Globus pallidus (tissue), 1 donor: ENCODE data around the gene EPS8.
A peak's percentile ranks its signal among the peaks of the same experiment; 100 is the strongest.
"Not testable (repeated sequence)": the region's sequence is repeated elsewhere in the genome, so short reads cannot be mapped to it uniquely, and the experiment has no call there.

Experiments used
- DNase-seq: peaks from one replicate; pipeline ENCODE4 v3.0.0-alpha.2; 2015; ENCODE audit warnings: low spot score

EPS8 gene

DNA sequence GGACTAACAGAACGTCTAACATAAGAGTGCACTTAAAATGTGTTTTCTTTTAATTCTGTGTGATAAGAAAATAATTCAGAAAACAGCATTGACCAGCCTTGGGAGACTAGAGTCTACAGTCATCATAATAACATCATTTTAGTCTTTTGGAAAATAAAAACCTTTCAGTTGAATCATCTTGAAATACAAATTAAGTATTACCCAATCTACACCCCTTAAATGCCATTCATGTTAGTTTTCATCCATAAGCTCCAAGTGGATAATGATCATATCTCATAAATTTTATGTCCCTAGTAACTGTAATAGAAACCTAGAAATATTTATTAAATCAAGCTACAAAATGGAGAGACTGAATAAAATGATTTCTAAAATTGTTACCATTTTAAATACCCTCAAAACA lies 32.4 kb downstream of the EPS8 start:
- DNase-seq, result no peak

DNA sequence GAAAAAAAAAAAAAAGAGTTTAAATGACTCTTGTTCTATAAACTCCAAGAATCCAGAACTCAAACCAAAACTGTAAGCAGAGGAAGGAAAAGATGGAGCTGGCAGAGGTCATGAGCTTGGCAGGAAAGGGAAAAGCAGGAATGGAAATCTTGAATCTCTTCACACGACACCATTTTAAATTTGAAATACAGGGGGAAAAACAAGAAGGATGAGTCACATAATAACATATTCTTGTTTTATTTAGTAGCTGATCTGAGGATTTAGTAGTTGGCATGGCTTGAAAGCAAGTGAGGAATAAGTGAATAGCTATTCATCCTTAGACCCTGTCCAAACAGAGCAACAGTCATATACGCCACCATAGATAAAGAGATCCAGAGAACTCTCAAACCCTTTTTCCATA lies 35.0 kb downstream of the EPS8 start:
- DNase-seq, result no peak

DNA sequence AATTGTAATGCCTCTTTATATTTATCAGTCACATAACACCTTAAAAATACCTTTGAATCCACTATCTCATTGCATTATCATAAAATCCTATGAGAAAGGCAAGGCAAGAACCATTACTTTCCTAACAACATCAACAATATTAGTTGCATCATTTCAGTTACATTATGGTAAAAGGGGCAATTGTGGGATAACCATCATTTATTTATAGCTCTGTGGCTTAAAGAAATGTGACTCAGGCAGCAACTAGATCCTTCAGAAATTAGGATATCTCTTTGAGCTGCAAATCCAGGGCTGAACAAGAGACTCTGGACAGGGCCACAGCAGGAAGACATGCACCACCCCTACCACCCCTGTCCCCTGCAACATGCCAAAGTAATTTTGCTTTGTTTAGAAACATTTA lies 36.4 kb downstream of the EPS8 start:
- DNase-seq, result no peak

DNA sequence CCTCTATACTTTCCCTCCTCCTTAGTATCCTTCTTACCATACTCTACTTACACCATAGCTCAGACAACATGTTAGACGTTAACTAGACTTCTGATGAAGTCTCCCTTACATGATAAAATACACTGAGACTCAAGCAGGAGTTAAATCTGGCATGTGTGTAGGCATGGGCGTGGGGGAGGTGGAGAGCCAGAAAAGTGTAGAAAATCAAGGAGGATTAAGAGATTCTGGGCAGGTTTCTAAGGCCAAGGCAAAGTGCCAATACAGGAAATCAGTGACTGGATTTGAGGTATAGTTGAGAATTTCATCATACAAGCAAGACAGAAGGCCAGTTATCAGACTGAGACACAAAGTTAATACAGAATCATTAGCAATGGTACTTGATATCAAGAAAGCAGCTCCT lies 37.4 kb downstream of the EPS8 start:
- DNase-seq, result no peak

DNA sequence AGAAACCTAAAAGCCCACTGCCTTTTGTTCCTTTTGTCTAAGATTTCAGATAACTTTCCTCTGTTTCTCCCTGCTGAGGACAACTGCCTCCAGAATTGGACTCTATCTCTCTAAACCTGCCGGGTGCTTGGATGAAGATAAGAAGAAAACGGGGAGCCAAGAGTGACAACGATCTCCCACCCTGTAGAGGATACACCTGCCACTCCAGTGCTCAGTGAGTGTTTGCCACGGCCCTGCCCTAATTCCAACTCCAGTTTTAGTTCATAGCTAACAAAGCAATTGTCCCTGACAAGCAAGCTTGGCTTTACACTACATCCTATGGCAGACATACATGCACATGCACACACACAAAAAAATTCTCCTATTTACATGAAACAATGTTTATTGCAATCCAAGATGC lies 39.3 kb downstream of the EPS8 start:
- DNase-seq, result no peak

DNA sequence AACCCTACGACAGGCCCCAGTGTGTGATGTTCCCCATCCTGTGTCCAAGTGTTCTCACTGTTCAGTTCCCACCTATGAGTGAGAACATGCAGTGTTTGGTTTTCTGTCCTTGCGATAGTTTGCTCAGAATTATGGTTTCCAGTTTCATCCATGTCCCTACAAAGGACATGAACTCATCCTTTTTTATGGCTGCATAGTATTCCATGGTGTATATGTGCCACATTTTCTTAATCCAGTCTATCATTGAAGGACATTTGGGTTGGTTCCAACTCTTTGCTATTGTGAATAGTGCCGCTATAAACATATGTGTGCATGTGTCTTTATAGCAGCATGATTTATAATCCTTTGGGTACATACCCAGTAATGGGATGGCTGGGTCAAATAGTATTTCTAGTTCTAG lies 47.3 kb downstream of the EPS8 start:
- not testable (repeated sequence) for DNase-seq

DNA sequence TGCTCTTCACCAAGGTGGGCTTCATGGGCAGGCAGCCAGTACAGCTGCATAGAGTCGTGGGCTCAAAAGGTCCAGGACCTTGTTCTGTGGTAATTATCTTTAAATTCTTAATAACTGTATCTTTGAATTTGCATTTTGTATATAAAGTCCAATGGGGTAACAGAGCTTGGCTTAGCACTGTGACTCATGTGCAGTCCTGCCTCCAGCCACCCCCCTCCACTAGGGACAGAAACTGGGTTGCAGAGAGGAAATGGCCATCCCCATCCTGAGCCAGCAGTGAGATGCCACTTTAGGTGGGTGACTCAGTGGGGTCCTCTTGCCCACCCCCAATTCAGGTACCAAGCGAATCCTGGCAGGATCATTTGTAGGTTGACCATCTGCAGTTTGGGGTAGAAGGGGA lies 48.1 kb downstream of the EPS8 start:
- no peak for DNase-seq

DNA sequence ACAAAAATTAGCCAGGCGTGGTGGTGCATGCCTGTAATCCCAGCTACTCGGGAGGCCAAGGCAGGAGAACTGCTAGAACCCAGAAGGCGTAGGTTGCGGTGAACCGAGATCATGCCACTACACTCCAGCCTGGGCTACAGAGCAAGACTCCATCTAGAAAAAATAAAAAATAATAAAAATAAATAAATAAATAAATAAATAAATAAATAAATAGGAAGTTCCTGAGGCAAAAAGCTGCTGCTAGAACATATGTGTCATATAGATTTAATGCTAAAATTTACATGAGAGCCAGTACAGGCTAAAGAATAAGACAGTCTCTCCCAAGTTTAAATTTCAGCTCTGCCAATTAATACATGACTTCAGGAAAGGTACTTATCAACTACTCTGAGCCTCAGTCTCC lies 48.8 kb downstream of the EPS8 start:
- not testable (repeated sequence) for DNase-seq

DNA sequence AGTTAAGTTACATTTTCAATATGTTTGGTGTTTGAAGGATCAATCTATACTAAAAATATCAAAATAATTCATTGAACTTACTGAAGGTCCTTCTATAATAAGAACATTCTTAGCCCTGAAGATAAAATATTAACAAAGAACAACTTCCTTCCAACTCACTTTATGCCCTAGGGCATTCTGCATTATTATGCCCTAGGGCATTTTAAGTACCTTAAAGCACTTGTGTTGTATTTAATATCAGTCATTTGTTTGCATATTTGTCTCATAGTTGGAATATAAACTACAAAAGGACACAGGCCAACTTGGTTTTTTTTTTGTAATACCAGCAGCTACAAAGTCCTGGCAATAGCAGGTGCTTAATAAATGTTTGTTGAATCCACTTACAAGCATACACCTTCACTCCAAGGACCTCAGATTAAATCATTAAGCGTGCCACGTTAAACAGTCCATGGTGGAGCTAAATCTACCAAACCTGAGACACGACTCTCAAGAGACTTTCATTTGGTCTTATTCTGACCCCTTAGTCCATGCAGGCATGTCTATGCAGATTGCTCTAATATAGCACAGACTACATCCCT lies 50.7 kb downstream of the EPS8 start:
- DNase-seq, result no peak

DNA sequence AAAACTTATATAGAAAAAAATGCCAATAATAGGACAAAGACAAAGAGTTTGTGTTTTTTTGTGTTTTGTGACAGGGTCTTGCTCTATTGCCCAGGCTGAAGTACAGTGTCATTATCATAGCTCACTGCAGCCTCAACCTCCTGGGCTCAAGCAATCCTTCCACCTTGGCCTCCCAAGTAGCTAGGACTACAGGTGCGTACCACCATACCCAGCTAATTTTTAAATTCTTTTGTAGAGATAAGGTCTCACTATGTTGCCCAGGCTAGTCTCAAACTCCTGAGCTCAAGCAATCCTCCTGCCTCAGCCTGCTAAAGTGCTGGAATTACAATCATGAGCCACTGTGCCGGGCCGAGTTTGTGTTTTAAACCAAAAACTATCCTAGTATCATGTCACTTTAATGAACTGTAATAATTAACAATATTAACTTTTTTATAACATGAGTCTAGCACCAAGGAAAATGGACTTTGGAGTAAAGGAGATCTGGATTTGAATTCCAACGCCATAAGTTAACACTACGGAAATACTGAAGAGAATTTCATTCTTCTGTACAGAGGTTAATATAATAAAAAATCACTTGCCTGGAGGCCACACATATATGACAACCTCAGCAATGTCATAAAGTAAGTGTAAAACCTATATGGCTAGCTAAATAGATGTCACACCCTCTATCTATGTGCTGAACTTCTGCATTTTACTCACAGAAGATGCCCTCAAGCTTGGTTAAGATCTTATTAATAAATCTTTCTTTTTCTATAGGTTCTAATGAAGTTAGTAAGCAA lies 53.2 kb downstream of the EPS8 start:
- DNase-seq, result no peak

DNA sequence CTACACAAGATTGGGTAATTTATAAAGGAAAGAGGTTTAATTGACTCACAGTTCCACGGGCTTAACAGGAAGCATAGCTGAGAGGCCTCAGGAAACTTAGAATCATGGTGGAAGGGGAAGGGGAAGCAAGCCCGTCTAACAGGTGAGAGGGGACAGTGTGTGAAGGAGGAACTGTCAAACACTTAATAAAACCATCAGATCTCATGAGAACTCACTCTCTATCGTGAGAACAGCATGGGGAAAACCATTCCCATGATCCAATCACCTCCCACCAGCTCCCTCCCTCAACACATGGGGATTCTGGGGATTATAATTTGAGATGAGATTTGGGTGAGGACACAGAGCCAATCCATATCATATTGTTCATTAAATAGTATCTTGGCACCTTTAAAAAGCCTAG lies 56.1 kb downstream of the EPS8 start:
- DNase-seq, result no peak

DNA sequence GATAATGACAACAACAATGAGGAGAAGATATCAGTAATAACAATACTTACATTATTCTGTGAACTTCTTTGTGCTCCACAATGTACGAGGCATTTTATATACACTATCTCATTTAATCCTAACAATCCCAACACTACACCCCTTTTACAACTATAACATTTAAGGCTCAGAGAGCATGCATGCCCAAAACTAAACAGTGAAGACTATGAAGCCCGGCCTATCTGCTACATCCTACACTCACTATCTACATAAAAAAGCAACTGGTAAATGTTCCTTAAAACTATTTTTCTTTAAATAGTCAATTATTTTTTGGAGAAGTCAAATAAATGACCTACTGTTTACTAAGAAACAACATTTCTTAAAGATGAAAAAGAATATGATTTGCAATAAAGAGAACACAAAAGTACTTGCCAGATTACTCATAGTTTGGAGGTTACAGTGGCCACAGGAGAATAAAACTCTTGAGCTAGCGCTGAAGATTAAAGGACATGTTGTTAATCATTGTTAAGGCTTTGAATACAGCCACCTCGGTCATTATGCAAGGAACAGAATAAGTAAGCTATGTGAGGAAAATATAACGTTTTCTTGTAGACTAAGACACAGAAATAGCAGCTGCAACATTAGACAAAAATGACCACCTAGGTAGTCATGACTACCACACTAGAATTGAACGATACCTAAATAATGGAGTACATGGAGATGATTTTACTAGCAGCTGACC lies 56.7 kb downstream of the EPS8 start:
- no peak for DNase-seq

DNA sequence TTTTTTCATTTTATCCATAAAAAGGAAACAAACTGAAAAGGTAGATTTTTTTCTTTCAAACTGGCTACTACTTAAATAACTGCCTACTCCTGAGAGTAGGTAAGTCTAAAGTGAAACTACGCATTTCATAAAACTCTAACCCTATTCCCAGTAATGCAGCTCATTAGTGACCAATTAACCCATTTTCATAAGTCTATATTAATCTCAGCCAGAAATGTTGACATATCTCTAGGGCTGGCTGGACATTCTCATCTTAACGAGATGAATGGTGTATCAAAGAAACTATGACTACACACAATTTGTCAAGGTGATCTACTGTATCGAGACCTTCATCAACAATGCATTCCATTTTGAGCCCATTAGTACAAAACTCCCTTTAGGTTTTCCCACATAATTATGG lies 57.2 kb downstream of the EPS8 start:
- DNase-seq, result no peak

DNA sequence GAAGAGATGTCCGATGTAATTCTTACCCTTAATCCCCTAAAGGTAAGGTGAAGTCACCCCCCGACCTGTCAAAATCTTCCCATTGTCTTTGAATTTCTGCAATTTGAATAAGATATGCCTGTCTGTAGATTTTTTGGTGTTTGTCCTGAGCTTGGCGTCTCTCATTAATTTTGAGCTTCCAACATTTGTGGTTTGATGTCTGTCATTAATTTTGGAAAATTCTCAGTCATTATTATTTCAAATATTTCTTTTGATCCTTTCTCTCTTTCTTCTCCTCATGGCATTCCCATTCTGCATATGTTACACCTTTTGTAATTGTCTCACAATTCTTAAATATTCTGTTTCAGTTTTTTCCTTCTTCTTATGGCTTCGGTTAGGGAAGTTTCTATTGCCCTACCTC lies 60.1 kb downstream of the EPS8 start:
- no peak for DNase-seq

DNA sequence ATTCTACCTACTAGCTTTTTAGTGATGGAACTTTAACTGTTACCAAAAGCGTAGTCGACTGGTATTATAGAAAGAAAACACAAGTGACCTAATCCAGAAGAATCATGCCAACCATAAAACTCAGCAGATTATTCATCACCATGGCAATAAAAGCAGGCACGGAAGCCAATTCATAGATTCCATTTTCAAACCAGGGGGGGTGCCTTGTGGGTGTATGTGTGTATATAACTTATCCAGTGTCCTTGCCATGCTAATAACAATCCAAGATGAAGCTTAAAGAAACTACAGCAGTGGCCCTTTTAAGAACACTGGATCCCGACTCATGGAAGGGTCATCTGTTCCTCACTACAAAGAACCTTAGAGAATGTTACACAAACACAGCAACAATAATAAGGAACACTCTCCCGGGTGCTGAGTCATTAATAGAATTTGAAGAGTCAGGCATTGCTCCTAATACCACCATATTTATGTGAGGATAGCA lies 61.0 kb downstream of the EPS8 start:
- no peak for DNase-seq

DNA sequence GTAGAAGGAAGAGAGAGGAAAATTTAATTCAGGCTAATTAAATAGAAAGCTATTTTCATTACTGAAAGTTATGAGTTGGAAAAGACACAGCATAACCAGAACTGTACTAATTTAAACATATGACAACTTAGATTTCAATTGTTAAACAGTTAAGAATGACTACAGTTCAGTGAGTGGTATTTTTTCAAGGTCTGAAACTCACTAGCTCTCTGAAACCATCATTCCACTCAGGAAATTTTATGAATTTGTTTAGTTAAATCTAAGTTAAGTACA lies 62.4 kb downstream of the EPS8 start:
- no peak for DNase-seq

DNA sequence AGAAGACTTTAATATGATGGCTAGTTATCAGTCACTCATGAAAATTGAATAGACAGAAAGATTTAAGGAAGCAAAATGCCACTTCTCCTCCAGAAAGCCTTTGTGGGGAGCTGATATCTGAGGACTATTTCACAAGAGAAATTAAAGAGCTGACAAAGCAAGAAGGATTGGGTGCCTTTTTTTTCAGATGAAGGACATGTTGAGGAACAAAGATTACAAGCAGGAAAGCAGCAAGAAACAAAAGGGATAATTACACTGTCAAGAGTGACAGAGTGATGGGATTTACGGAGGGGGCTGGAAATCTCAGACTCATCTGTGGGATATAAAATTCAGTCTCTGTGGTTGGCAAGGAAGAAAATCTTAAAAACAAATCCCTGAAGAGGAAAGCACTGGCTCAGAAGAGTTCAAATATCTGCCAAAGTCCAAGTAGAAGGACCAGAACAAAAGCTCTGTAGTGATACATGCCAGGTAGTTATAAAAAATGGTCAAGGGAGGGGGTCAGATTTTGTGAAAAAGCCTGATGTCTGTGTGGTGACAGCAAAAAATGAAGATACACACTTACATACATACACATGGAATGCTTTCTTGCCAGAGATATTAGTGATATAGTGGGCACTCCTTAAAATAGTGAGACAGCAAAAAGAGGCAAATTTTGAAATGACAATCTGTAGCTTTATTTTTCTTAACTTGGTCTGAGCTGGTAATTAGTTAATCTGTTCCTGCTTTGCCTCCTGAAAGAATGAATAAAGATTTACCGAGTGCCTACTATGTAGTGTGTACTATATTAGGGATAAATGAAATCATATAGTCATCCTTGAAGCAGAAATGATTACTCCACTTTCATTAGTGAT lies 62.9 kb downstream of the EPS8 start:
- DNase-seq, result peak; percentile 57

DNA sequence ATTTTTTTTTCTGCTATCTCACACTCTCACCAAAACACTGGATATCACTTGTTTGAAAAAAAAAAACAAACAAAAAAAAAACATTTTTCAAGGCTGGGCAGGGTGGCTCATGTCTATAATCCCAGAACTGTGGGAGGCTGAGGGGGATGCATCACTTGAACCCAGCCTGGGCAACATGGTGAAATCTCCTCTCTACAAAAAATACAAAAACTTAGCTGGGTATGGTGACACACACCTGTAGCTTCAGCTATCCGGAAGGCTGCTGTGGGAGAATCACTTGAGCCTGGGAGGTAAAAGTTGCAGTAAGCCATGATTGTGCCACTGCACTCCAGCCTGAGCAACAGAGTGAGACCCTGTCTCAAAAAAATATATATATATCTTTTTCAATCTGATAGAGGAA lies 66.2 kb downstream of the EPS8 start:
- no peak for DNase-seq

DNA sequence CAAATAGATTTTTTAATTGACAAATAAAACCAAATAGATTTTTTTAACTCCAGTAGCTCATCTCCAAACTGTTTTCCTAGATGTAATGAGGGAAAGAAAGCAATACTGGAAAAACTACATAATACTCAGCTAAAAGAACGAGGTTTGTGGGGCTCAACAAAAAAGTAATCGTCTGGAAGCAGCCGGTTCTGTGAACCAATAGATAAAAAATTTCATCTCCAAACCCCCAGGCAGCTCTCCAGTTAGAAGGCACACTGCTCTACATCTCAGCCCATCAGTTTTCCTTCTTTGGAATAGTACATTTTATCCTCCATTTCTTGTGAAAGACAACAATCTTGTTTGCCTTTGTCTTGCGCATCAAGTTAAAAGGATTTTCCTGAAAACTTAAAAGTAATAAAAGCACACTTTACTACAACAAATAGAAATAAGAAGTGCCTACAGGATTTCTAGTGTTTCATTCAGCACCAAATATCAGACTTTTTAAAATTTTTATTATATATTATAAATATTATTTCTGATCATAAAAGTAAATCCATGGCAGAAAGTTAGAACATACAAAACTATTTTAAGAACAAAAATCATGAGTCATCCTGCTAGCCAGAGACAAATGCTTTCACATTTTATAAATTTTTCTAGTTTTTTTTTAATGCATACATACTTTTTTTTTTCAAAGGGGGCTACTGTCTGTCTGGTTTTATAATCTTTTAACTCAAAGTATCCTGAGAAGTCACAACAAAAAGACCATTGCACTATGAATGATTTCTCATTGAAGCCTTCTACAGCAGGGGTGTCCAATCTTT lies 67.7 kb downstream of the EPS8 start:
- DNase-seq, result no peak

DNA sequence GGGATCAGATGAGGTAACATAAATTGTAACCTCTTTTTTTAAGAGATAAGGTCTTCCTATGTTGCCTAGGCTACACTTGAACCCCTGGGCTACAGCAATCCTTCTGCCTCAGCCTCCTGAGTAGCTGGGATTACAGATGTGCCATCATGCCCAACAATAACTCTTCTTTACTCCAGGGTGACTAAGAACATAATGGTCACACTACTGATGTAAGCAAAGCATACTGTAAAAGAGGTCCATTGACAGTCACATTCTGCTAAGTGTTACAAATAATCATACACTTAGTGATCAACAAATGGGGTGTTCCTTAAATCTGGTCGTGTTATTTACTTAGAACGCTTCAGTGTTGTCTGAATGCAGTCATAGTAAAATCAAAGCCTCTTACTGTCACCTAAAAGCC lies 68.9 kb downstream of the EPS8 start:
- DNase-seq, result no peak

DNA sequence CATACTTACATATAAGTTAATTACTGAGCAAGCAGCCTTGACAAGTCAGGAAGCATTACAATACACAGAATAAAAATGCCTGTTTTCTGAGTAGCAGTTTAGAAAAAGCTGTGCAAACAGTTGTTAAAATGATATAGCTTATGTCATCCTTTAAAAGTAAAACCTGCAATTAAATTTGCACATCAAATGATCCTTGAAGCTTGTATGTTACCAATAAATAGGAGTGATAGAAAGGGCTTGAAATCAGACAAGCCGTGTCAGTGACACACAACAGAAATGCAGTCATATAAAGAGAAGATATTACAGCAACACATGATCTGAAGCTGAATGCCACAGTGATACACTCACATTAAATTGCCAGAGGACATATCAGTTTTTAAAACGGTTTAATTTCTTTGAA lies 70.0 kb downstream of the EPS8 start:
- DNase-seq, result no peak
